ENCODE results near the gene TRAPPC3. TPM values are rescaled to one million over a fixed set of nuclear protein-coding genes. Genes with fewer than 3 reads are reported as not detected.

Gene TRAPPC3
- total RNA-seq, 1 experiment from 2014 or later: 86.6 TPM

DNA sequence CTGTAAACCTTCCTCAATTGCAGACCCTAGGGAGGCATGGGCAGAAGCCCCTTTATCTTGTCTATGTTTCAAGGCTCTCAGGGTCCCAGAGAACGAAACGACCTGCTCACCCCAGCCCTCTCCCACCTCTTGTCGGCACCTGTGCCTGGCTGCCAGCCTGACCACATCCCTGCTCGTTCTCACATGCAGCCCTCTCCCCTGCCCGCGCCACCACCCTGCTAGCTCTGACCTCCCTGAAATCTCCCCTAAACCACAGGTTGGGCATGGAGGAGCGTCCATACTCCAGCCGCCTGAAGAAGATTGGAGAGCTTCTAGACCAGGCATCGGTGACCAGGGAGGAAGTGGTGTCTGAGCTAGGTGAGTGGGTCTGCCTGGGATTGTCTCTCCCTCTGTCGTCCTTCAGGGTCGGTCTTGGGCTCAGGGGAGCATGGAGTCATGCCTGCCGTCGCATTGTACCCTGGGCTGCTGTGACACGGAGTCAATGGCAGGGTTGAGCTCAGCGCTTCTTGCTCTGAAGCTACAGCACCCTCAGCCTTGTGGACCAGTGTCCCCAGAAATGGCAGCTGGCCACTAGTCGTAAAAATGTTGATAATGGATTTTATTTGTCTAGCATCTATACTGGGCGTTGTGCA lies 57.0 kb downstream of the TRAPPC3 start:
- Histone ChIP-seq H3K27ac (ENCODE audit: low read depth, low read length, poor library complexity, severe bottlenecking) (no peak overlapping the region), H3K36me3 (ENCODE audit: insufficient read depth, low read length, poor library complexity, severe bottlenecking) (peaks cover 62% of the 10 kb centered on the region), H3K4me3 (ENCODE audit: low read depth, low read length, poor library complexity, severe bottlenecking) (no peak overlapping the region), H3K9me3 (ENCODE audit: low read depth, low read length, poor library complexity, severe bottlenecking) (no peaks in the 10 kb centered on the region), H3K4me1 (ENCODE audit: insufficient read depth, low read length, poor library complexity, severe bottlenecking) (peaks cover 7% of the 10 kb centered on the region), H3K27me3 (replicated peaks; ENCODE audit: insufficient read depth, low read depth, low read length, poor library complexity) (no peaks in the 10 kb centered on the region)
- ChIA-PET POLR2A (ENCODE audit: low non-redundant PET) (no interaction called here), CTCF (no interaction called here)
- BruUV-seq (replicated peaks): no TSS peak
- intact Hi-C loops (cut with micrococcal nuclease; ENCODE audit: unreplicated experiment): no loop called here
- no peak for TF ChIP-seq EZH2 (IDR thresholded peaks at IDR 0.05; ENCODE audit: borderline replicate concordance, low read depth, low read length, poor library complexity, severe bottlenecking)
- TF ChIP-seq, protein P1, sequence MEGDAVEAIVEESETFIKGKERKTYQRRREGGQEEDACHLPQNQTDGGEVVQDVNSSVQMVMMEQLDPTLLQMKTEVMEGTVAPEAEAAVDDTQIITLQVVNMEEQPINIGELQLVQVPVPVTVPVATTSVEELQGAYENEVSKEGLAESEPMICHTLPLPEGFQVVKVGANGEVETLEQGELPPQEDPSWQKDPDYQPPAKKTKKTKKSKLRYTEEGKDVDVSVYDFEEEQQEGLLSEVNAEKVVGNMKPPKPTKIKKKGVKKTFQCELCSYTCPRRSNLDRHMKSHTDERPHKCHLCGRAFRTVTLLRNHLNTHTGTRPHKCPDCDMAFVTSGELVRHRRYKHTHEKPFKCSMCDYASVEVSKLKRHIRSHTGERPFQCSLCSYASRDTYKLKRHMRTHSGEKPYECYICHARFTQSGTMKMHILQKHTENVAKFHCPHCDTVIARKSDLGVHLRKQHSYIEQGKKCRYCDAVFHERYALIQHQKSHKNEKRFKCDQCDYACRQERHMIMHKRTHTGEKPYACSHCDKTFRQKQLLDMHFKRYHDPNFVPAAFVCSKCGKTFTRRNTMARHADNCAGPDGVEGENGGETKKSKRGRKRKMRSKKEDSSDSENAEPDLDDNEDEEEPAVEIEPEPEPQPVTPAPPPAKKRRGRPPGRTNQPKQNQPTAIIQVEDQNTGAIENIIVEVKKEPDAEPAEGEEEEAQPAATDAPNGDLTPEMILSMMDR (conservative IDR thresholded peaks at IDR 0.05; ENCODE audit: low read depth, low read length): no peak
- DNase-seq (ENCODE audit: low spot score): no peak

DNA sequence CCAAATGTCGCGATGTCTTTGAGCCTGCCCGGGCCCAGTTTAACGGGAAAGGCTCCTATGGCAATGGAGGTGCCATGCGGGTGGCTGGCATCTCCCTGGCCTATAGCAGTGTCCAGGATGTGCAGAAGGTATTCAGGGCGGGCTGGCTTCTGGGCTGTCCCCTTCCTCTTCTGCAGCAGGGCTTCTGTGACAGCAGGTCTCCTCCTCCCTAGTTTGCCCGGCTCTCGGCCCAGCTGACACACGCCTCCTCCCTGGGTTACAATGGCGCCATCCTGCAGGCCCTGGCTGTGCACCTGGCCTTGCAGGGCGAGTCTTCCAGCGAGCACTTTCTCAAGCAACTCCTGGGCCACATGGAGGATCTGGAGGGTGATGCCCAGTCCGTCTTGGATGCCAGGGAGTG lies 57.6 kb downstream of the TRAPPC3 start:
- DNase-seq (ENCODE audit: low spot score): no peak

DNA sequence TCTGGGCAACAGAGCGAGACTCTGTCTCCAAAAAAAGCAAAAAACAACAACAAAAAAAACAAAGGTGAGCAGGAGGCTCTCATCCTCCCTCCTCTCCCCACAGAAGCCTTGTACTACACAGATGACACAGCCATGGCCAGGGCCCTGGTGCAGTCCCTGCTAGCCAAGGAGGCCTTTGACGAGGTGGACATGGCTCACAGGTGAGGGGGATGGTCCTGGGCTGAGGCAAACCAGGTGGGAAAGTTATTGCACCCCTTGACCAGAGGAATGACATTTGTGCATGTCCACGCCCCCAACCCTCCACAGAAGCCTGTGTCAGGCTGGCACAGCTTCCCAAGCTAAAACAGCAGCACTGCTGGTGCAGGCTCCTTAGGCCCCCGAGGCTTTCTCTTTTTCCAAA lies 58.1 kb downstream of the TRAPPC3 start:
- TF ChIP-seq EZH2 (IDR thresholded peaks at IDR 0.05; ENCODE audit: borderline replicate concordance, low read depth, low read length, poor library complexity, severe bottlenecking): no peak
- TF ChIP-seq, protein P1 (conservative IDR thresholded peaks at IDR 0.05; ENCODE audit: low read depth, low read length): no peak
- H3K36me3 ChIP-seq (ENCODE audit: insufficient read depth, low read length, poor library complexity, severe bottlenecking): peaks cover 61% of the 10 kb centered on the region
- CTCF ChIA-PET: no interaction called here
- no peak for DNase-seq (ENCODE audit: low spot score)
- no peak overlapping the region for H3K4me3 ChIP-seq (ENCODE audit: low read depth, low read length, poor library complexity, severe bottlenecking)
- intact Hi-C loops (cut with micrococcal nuclease; ENCODE audit: unreplicated experiment): no loop called here
- no TSS peak for BruUV-seq (replicated peaks)
- no peaks in the 10 kb centered on the region for H3K9me3 ChIP-seq (ENCODE audit: low read depth, low read length, poor library complexity, severe bottlenecking)
- no peak overlapping the region for H3K27ac ChIP-seq (ENCODE audit: low read depth, low read length, poor library complexity, severe bottlenecking)
- H3K4me1 ChIP-seq (ENCODE audit: insufficient read depth, low read length, poor library complexity, severe bottlenecking): peaks cover 4% of the 10 kb centered on the region
- no peaks in the 10 kb centered on the region for H3K27me3 ChIP-seq (replicated peaks; ENCODE audit: insufficient read depth, low read depth, low read length, poor library complexity)
- POLR2A ChIA-PET (ENCODE audit: low non-redundant PET): no interaction called here

More for the DNA sequence above, 57.6 kb downstream of the TRAPPC3 start:
- Histone ChIP-seq H3K4me1 (ENCODE audit: insufficient read depth, low read length, poor library complexity, severe bottlenecking) (peaks cover 7% of the 10 kb centered on the region), H3K36me3 (ENCODE audit: insufficient read depth, low read length, poor library complexity, severe bottlenecking) (peaks cover 62% of the 10 kb centered on the region), H3K27ac (ENCODE audit: low read depth, low read length, poor library complexity, severe bottlenecking) (no peak overlapping the region), H3K27me3 (replicated peaks; ENCODE audit: insufficient read depth, low read depth, low read length, poor library complexity) (no peaks in the 10 kb centered on the region), H3K4me3 (ENCODE audit: low read depth, low read length, poor library complexity, severe bottlenecking) (no peak overlapping the region), H3K9me3 (ENCODE audit: low read depth, low read length, poor library complexity, severe bottlenecking) (no peaks in the 10 kb centered on the region)
- CTCF ChIA-PET: no interaction called here
- TF ChIP-seq, protein P1 (conservative IDR thresholded peaks at IDR 0.05; ENCODE audit: low read depth, low read length): no peak
- no peak for TF ChIP-seq EZH2 (IDR thresholded peaks at IDR 0.05; ENCODE audit: borderline replicate concordance, low read depth, low read length, poor library complexity, severe bottlenecking)
- POLR2A ChIA-PET (ENCODE audit: low non-redundant PET): no interaction called here
- intact Hi-C loops (cut with micrococcal nuclease; ENCODE audit: unreplicated experiment): no loop called here
- no TSS peak for BruUV-seq (replicated peaks)
